Activated T-cell treated with anti-CD3 and anti-CD28 coated beads for 24 hours (primary cell): Measurements from ENCODE around the gene CLCNKB.
"Not testable (repeated sequence)": the region's sequence is repeated elsewhere in the genome, so short reads cannot be mapped to it uniquely, and the experiment has no call there.

ENCODE experiments used
- DNase-seq: peaks from one replicate; pipeline ENCODE4 v3.0.0-alpha.2; 2020; ENCODE audit warnings: low read depth

Gene CLCNKB

GRCh38 chr1:16043521-16043920 lies at the start of gene CLCNKB:
Gene CLCNKB (plus strand): TSS chr1:16043782. CDS start chr1:16044493, 711 bp downstream.
- DNase-seq = no peak

- no peak for DNase-seq
Measured at GRCh38 chr1:15994081-15994480, 49.5 kb upstream of the CLCNKB start.

- DNase-seq = no peak
Measured at GRCh38 chr1:15994590-15995351, 48.8 kb upstream of the CLCNKB start.

GRCh38 chr1:15997076-15997585 lies 46.5 kb upstream of the CLCNKB start:
- no peak for DNase-seq

GRCh38 chr1:15997637-15998280 lies 45.8 kb upstream of the CLCNKB start:
- no peak for DNase-seq

GRCh38 chr1:15998929-15999328 lies 44.7 kb upstream of the CLCNKB start:
- DNase-seq = no peak

GRCh38 chr1:16001274-16001673 lies 42.3 kb upstream of the CLCNKB start:
- not testable (repeated sequence) for DNase-seq

- no peak for DNase-seq
Measured at GRCh38 chr1:16005597-16005996, 38.0 kb upstream of the CLCNKB start.

GRCh38 chr1:16006010-16006409 lies 37.6 kb upstream of the CLCNKB start:
- DNase-seq = no peak

GRCh38 chr1:16006552-16007485 lies 36.8 kb upstream of the CLCNKB start:
- no peak for DNase-seq

GRCh38 chr1:16007671-16008341 lies 35.8 kb upstream of the CLCNKB start:
- DNase-seq = no peak

- peak; percentile 66 for DNase-seq
Measured at GRCh38 chr1:16009030-16009460, 34.5 kb upstream of the CLCNKB start.

- DNase-seq = no peak
Measured at GRCh38 chr1:16009678-16010077, 33.9 kb upstream of the CLCNKB start.

GRCh38 chr1:16010837-16011236 lies 32.7 kb upstream of the CLCNKB start:
- DNase-seq = no peak

- DNase-seq = no peak
Measured at GRCh38 chr1:16011936-16012589, 31.5 kb upstream of the CLCNKB start.

GRCh38 chr1:16012590-16013219 lies 30.9 kb upstream of the CLCNKB start:
- no peak for DNase-seq

- peak; percentile 30 for DNase-seq
Measured at GRCh38 chr1:16013220-16013907, 30.2 kb upstream of the CLCNKB start.

- DNase-seq = no peak
Measured at GRCh38 chr1:16013908-16014258, 29.7 kb upstream of the CLCNKB start.

- no peak for DNase-seq
Measured at GRCh38 chr1:16014509-16015482, 28.8 kb upstream of the CLCNKB start.
